ENCODE data around the gene TBC1D23. TPM values are rescaled to one million over a fixed set of nuclear protein-coding genes. Genes with fewer than 3 reads are reported as not detected.
A peak's percentile ranks its signal among the peaks of the same experiment; 100 is the strongest.
"Not testable (repeated sequence)": the region's sequence is repeated elsewhere in the genome, so short reads cannot be mapped to it uniquely, and the experiment has no call there.

Gene TBC1D23
- total and polyA plus RNA-seq, 4 donors = 8.7 to 30.3 (median 17.8) TPM

DNA sequence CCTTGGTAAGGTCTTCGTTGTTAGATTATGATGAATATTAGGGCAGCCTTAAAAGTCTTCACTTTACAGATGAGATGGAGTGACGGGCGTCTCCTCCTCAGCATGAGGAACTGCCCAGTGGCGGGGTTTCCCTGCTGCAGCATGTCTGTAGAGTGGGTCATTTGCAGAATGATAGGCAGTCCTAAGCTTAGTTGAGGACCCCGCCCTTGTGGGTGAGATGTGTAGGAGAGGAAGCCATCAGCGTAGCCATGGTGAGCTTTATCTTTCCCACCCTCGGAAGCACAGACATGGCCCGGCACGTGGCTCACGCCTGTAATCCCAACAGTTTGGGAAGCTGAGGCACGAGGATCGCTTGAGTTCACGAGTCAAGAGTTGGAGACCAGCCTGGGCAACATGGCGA, 74.6 kb downstream of the TBC1D23 start:
- Histone ChIP-seq H3K9ac (ENCODE audit: low read depth in 1 of 2, low read length in 2 of 2) (peak overlapping the region; percentile 53 to 56), H3K27ac (ENCODE audit: low read depth in 1 of 2, low read length in 2 of 2) (peak overlapping the region; percentile 59 to 87), H3K27me3 (ENCODE audit: control insufficient read depth in 4 of 4, insufficient read depth in 4 of 4, low read length in 3 of 4) (no peaks in the 10 kb centered on the region), H3K9me3 (ENCODE audit: control insufficient read depth in 4 of 4, low read length in 3 of 4) (no peaks in the 10 kb centered on the region), H3K36me3 (ENCODE audit: control insufficient read depth in 4 of 4, insufficient read depth in 3 of 4, low read depth in 1 of 4, low read length in 3 of 4) (peaks cover 0 to 6% (median 2%) of the 10 kb centered on the region in 4 donors), H3K4me3 (ENCODE audit: low read depth in 1 of 3, low read length in 3 of 3) (peak overlapping the region; percentile 50 to 91 (median 72)), H3K4me1 (ENCODE audit: control insufficient read depth in 4 of 4, insufficient read depth in 4 of 4, low read length in 3 of 4) (peaks cover 11 to 69% (median 55%) of the 10 kb centered on the region in 4 donors)
- DNase-seq (ENCODE audit: low spot score) = no peak
- 65% methylated on average over 14 of the region's 14 CpGs for WGBS
- TF ChIP-seq FOXA2 (IDR thresholded peaks at IDR 0.05) = no peak
- no peak for TF ChIP-seq HNF4A (conservative IDR thresholded peaks at IDR 0.05)
- no peak for TF ChIP-seq NR2F2 (IDR thresholded peaks at IDR 0.05)

- peaks cover 0 to 11% (median 4%) of the 10 kb centered on the region in 4 donors for H3K36me3 ChIP-seq (ENCODE audit: control insufficient read depth in 4 of 4, insufficient read depth in 3 of 4, low read depth in 1 of 4, low read length in 3 of 4)
- H3K9me3 ChIP-seq (ENCODE audit: control insufficient read depth in 4 of 4, low read length in 3 of 4); H3K9ac ChIP-seq (ENCODE audit: low read depth in 1 of 2, low read length in 2 of 2); H3K27me3 ChIP-seq (ENCODE audit: control insufficient read depth in 4 of 4, insufficient read depth in 4 of 4, low read length in 3 of 4); DNase-seq (ENCODE audit: low spot score); H3K4me3 ChIP-seq (ENCODE audit: low read depth in 1 of 3, low read length in 3 of 3): not testable (repeated sequence)
- 85% methylated on average over 10 of the region's 10 CpGs for WGBS
- H3K4me1 ChIP-seq (ENCODE audit: control insufficient read depth in 4 of 4, insufficient read depth in 4 of 4, low read length in 3 of 4) = peaks cover 11 to 72% (median 61%) of the 10 kb centered on the region in 4 donors
- H3K27ac ChIP-seq (ENCODE audit: low read depth in 1 of 2, low read length in 2 of 2) = peak overlapping the region; percentile 26 to 87
These were observed 75.4 kb downstream of the TBC1D23 start for GRCh38 chr3:100336229-100336628.

DNA sequence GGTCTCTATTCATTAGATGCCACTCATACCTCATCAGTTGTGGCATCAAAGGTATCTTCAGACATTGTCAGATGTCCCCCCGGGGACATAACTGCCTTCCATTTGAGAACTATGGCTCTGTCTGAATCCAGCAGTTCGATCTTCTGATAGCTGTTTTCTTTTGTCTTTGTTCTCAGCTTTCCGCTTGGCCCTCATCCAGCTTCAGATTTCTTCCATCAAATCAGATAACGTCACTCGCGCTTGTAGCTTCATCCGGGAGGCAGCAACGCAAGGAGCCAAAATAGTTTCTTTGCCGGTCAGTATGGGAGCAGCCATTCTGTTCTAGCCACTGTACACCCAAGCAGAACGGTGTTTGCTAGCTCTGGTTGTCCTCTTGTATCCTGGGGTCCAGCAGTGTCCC, 78.1 kb downstream of the TBC1D23 start:
- H3K27me3 ChIP-seq (ENCODE audit: control insufficient read depth in 4 of 4, insufficient read depth in 4 of 4, low read length in 3 of 4) = no peaks in the 10 kb centered on the region
- DNase-seq (ENCODE audit: low spot score) = no peak
- H3K4me3 ChIP-seq (ENCODE audit: low read depth in 1 of 3, low read length in 3 of 3) = no peak overlapping the region
- H3K4me1 ChIP-seq (ENCODE audit: control insufficient read depth in 4 of 4, insufficient read depth in 4 of 4, low read length in 3 of 4) = peaks cover 10 to 52% (median 49%) of the 10 kb centered on the region in 4 donors
- H3K27ac ChIP-seq (ENCODE audit: low read depth in 1 of 2, low read length in 2 of 2) = peak overlapping the region in 1 of 2 donors; percentile 54
- H3K36me3 ChIP-seq (ENCODE audit: control insufficient read depth in 4 of 4, insufficient read depth in 3 of 4, low read depth in 1 of 4, low read length in 3 of 4) = peaks cover 0 to 24% (median 14%) of the 10 kb centered on the region in 4 donors
- TF ChIP-seq HNF4A (conservative IDR thresholded peaks at IDR 0.05) (peak in 1 of 2 donors; percentile 3), FOXA2 (IDR thresholded peaks at IDR 0.05) (no peak)
- WGBS = 73% methylated on average over 10 of the region's 10 CpGs
- no peak overlapping the region for H3K9ac ChIP-seq (ENCODE audit: low read depth in 1 of 2, low read length in 2 of 2)
- H3K9me3 ChIP-seq (ENCODE audit: control insufficient read depth in 4 of 4, low read length in 3 of 4) = no peaks in the 10 kb centered on the region

- TF ChIP-seq HNF4G (IDR thresholded peaks at IDR 0.05) = no peak
- no peak for TF ChIP-seq NR2F2 (IDR thresholded peaks at IDR 0.05)
- TF ChIP-seq ATF3 (IDR thresholded peaks at IDR 0.05) = no peak
- TF ChIP-seq RAD21 (IDR thresholded peaks at IDR 0.05) = no peak
- no peak for TF ChIP-seq EGR1 (IDR thresholded peaks at IDR 0.05; ENCODE audit: low read depth in 2 of 2)
- DNase-seq (ENCODE audit: low spot score) = no peak
- Histone ChIP-seq H3K4me3 (ENCODE audit: low read depth in 1 of 3, low read length in 3 of 3) (no peak overlapping the region), H3K27ac (ENCODE audit: low read depth in 1 of 2, low read length in 2 of 2) (peak overlapping the region in 1 of 2 donors; percentile 8), H3K4me1 (ENCODE audit: control insufficient read depth in 4 of 4, insufficient read depth in 4 of 4, low read length in 3 of 4) (peaks cover 10 to 47% (median 45%) of the 10 kb centered on the region in 4 donors), H3K9ac (ENCODE audit: low read depth in 1 of 2, low read length in 2 of 2) (no peak overlapping the region), H3K27me3 (ENCODE audit: control insufficient read depth in 4 of 4, insufficient read depth in 4 of 4, low read length in 3 of 4) (no peaks in the 10 kb centered on the region), H3K36me3 (ENCODE audit: control insufficient read depth in 4 of 4, insufficient read depth in 3 of 4, low read depth in 1 of 4, low read length in 3 of 4) (peaks cover 2 to 24% (median 16%) of the 10 kb centered on the region in 4 donors), H3K9me3 (ENCODE audit: control insufficient read depth in 4 of 4, low read length in 3 of 4) (no peaks in the 10 kb centered on the region)
- 95% methylated on average over 5 of the region's 5 CpGs for WGBS
These were observed 79.0 kb downstream of the TBC1D23 start for GRCh38 chr3:100339786-100340185.

DNA sequence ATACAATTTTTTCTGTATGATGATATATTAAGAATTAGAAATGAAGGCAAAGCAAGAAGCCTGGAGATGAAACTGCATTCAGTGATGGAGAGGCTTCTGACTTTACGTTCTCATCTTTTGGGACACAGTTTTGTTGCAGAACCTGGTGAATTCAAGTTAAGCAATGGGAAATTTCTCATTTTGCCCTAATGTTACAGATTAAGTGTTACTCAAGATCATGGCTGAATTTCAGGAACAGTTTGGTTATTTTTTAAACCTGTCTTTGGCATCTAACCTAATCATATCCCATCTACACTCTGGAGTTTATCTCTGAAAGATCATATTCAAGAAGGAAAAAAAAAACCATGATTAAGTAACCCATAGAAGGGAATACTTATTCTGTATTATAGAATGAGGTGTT, 79.7 kb downstream of the TBC1D23 start:
- Histone ChIP-seq H3K36me3 (ENCODE audit: control insufficient read depth in 4 of 4, insufficient read depth in 3 of 4, low read depth in 1 of 4, low read length in 3 of 4) (peaks cover 2 to 30% (median 18%) of the 10 kb centered on the region in 4 donors), H3K9me3 (ENCODE audit: control insufficient read depth in 4 of 4, low read length in 3 of 4) (no peaks in the 10 kb centered on the region), H3K4me3 (ENCODE audit: low read depth in 1 of 3, low read length in 3 of 3) (no peak overlapping the region), H3K27ac (ENCODE audit: low read depth in 1 of 2, low read length in 2 of 2) (peak overlapping the region in 1 of 2 donors; percentile 54), H3K27me3 (ENCODE audit: control insufficient read depth in 4 of 4, insufficient read depth in 4 of 4, low read length in 3 of 4) (no peaks in the 10 kb centered on the region), H3K4me1 (ENCODE audit: control insufficient read depth in 4 of 4, insufficient read depth in 4 of 4, low read length in 3 of 4) (peaks cover 9 to 43% (median 40%) of the 10 kb centered on the region in 4 donors), H3K9ac (ENCODE audit: low read depth in 1 of 2, low read length in 2 of 2) (no peak overlapping the region)
- DNase-seq (ENCODE audit: low spot score) = no peak
- WGBS = 42% methylated on average over 1 of the region's 1 CpG
- TF ChIP-seq HNF4G (IDR thresholded peaks at IDR 0.05) = no peak
- TF ChIP-seq SP1 (IDR thresholded peaks at IDR 0.05) = peak; percentile 8
- TF ChIP-seq EGR1 (IDR thresholded peaks at IDR 0.05; ENCODE audit: low read depth in 2 of 2) = no peak
- peak; percentile 82 for TF ChIP-seq ATF3 (IDR thresholded peaks at IDR 0.05)
- TF ChIP-seq FOXA2 (IDR thresholded peaks at IDR 0.05) = no peak
- peak in 1 of 2 donors; percentile 30 for TF ChIP-seq RAD21 (IDR thresholded peaks at IDR 0.05)
- TF ChIP-seq REST (IDR thresholded peaks at IDR 0.05) = no peak
- TF ChIP-seq, protein P1, sequence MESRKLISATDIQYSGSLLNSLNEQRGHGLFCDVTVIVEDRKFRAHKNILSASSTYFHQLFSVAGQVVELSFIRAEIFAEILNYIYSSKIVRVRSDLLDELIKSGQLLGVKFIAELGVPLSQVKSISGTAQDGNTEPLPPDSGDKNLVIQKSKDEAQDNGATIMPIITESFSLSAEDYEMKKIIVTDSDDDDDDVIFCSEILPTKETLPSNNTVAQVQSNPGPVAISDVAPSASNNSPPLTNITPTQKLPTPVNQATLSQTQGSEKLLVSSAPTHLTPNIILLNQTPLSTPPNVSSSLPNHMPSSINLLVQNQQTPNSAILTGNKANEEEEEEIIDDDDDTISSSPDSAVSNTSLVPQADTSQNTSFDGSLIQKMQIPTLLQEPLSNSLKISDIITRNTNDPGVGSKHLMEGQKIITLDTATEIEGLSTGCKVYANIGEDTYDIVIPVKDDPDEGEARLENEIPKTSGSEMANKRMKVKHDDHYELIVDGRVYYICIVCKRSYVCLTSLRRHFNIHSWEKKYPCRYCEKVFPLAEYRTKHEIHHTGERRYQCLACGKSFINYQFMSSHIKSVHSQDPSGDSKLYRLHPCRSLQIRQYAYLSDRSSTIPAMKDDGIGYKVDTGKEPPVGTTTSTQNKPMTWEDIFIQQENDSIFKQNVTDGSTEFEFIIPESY (IDR thresholded peaks at IDR 0.05) = no peak

Measured in liver (tissue), 9 donors.